Measurements from ENCODE around the gene LGALS7.
"Not testable (repeated sequence)": the region's sequence is repeated elsewhere in the genome, so short reads cannot be mapped to it uniquely, and the experiment has no call there.

LGALS7 gene

GRCh38 chr19:38773469-38774177 lies at the start of gene LGALS7:
Gene LGALS7 (minus strand): TSS chr19:38773517. CDS start chr19:38773492, 25 bp downstream.
- no peak for DNase-seq

GRCh38 chr19:38821230-38821825 lies 48.0 kb upstream of the LGALS7 start:
- not testable (repeated sequence) for DNase-seq

- DNase-seq, result peak; percentile 61
These were observed 46.1 kb upstream of the LGALS7 start for GRCh38 chr19:38819231-38819920.

- no peak for DNase-seq
These were observed 43.8 kb upstream of the LGALS7 start for GRCh38 chr19:38817081-38817480.

- no peak for DNase-seq
These were observed 42.9 kb upstream of the LGALS7 start for GRCh38 chr19:38816131-38816750.

- no peak for DNase-seq
These were observed 42.0 kb upstream of the LGALS7 start for GRCh38 chr19:38815059-38816001.

GRCh38 chr19:38813932-38814331 lies 40.6 kb upstream of the LGALS7 start:
- not testable (repeated sequence) for DNase-seq

GRCh38 chr19:38813323-38813722 lies 40.0 kb upstream of the LGALS7 start:
- DNase-seq, result no peak

- no peak for DNase-seq
These were observed 39.6 kb upstream of the LGALS7 start, which contains the start of gene LGALS4 for GRCh38 chr19:38812841-38813320. Gene LGALS4 (minus strand): TSS chr19:38812945. CDS start chr19:38812886, 59 bp downstream.

GRCh38 chr19:38812009-38812840 lies 38.9 kb upstream of the LGALS7 start:
- no peak for DNase-seq

GRCh38 chr19:38809592-38810252 lies 36.4 kb upstream of the LGALS7 start:
- DNase-seq, result no peak

- DNase-seq, result no peak
These were observed 35.4 kb upstream of the LGALS7 start for GRCh38 chr19:38808741-38809140.

- not testable (repeated sequence) for DNase-seq
These were observed 34.2 kb upstream of the LGALS7 start for GRCh38 chr19:38807374-38808098.

GRCh38 chr19:38806371-38806770 lies 33.1 kb upstream of the LGALS7 start:
- no peak for DNase-seq

GRCh38 chr19:38805180-38805579 lies 31.9 kb upstream of the LGALS7 start:
- no peak for DNase-seq

GRCh38 chr19:38803543-38803942 lies 30.2 kb upstream of the LGALS7 start:
- DNase-seq, result no peak

GRCh38 chr19:38801359-38802095 lies 28.2 kb upstream of the LGALS7 start:
- DNase-seq, result no peak

GRCh38 chr19:38800577-38801347 lies 27.4 kb upstream of the LGALS7 start:
- no peak for DNase-seq

All from NCI-H146 (cell line).